ENCODE measurements around the gene ADAMTS9. TPM values are rescaled to one million over a fixed set of nuclear protein-coding genes. Genes with fewer than 3 reads are reported as not detected.
A peak's percentile ranks its signal among the peaks of the same experiment; 100 is the strongest.

The ADAMTS9 gene
- total RNA-seq, 1 donor from 2014 or later = 47.7 TPM

- H3K79me2 ChIP-seq (ENCODE audit: low read depth) = no peaks in the 10 kb centered on the region
- peak overlapping the region; percentile 84 for H3K27ac Mint-ChIP-seq
- no peak overlapping the region for H3K4me3 ChIP-seq
- DNase-seq (ENCODE audit: low spot score) = peak; percentile 75
- peak overlapping the region; percentile 52 for H3K4me2 ChIP-seq
- H3K9ac ChIP-seq = no peak overlapping the region
- H4K20me1 ChIP-seq (ENCODE audit: low read depth) = no peaks in the 10 kb centered on the region
- peaks cover 2% of the 10 kb centered on the region for H3K27me3 Mint-ChIP-seq (ENCODE audit: insufficient read depth, low read depth)
- H3K27me3 ChIP-seq = no peaks in the 10 kb centered on the region
- peaks cover 2% of the 10 kb centered on the region for H3K9me3 Mint-ChIP-seq
- peak overlapping the region; percentile 86 for H3K27ac ChIP-seq
- TF ChIP-seq, protein P1, sequence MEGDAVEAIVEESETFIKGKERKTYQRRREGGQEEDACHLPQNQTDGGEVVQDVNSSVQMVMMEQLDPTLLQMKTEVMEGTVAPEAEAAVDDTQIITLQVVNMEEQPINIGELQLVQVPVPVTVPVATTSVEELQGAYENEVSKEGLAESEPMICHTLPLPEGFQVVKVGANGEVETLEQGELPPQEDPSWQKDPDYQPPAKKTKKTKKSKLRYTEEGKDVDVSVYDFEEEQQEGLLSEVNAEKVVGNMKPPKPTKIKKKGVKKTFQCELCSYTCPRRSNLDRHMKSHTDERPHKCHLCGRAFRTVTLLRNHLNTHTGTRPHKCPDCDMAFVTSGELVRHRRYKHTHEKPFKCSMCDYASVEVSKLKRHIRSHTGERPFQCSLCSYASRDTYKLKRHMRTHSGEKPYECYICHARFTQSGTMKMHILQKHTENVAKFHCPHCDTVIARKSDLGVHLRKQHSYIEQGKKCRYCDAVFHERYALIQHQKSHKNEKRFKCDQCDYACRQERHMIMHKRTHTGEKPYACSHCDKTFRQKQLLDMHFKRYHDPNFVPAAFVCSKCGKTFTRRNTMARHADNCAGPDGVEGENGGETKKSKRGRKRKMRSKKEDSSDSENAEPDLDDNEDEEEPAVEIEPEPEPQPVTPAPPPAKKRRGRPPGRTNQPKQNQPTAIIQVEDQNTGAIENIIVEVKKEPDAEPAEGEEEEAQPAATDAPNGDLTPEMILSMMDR (IDR thresholded peaks at IDR 0.05) = no peak
- TF ChIP-seq EZH2 (IDR thresholded peaks at IDR 0.05) (no peak), EZH2phosphoT487 (IDR thresholded peaks at IDR 0.05) (no peak)
- peaks cover 61% of the 10 kb centered on the region for H3K4me1 Mint-ChIP-seq
- H3F3A ChIP-seq (ENCODE audit: low read depth) = peaks cover 47% of the 10 kb centered on the region
- H3K36me3 ChIP-seq = no peaks in the 10 kb centered on the region
- no peak overlapping the region for H2AFZ ChIP-seq (replicated peaks)
- H3K4me3 Mint-ChIP-seq = no peak overlapping the region
- peaks cover 33% of the 10 kb centered on the region for H3K36me3 Mint-ChIP-seq
- peaks cover 55% of the 10 kb centered on the region for H3K4me1 ChIP-seq
- no peaks in the 10 kb centered on the region for H3K9me3 ChIP-seq (ENCODE audit: low read depth)
Observed at GRCh38 chr3:64554096-64554920, 133.5 kb downstream of the ADAMTS9 start.

GRCh38 chr3:64552966-64553365 lies 134.8 kb downstream of the ADAMTS9 start:
- H3F3A ChIP-seq (ENCODE audit: low read depth) = peaks cover 47% of the 10 kb centered on the region
- H4K20me1 ChIP-seq (ENCODE audit: low read depth) = no peaks in the 10 kb centered on the region
- H3K27ac ChIP-seq = peak overlapping the region; percentile 87
- no peaks in the 10 kb centered on the region for H3K36me3 ChIP-seq
- Mint-ChIP-seq H3K27ac (no peak overlapping the region), H3K4me1 (peaks cover 67% of the 10 kb centered on the region), H3K4me3 (peak overlapping the region; percentile 39), H3K27me3 (ENCODE audit: insufficient read depth, low read depth) (peaks cover 7% of the 10 kb centered on the region), H3K9me3 (peaks cover 2% of the 10 kb centered on the region), H3K36me3 (peaks cover 39% of the 10 kb centered on the region)
- peak overlapping the region; percentile 52 for H3K4me2 ChIP-seq
- no peaks in the 10 kb centered on the region for H3K27me3 ChIP-seq
- no peaks in the 10 kb centered on the region for H3K79me2 ChIP-seq (ENCODE audit: low read depth)
- H3K4me3 ChIP-seq = no peak overlapping the region
- H2AFZ ChIP-seq (replicated peaks) = no peak overlapping the region
- H3K9me3 ChIP-seq (ENCODE audit: low read depth) = no peaks in the 10 kb centered on the region
- TF ChIP-seq EZH2phosphoT487 (IDR thresholded peaks at IDR 0.05) (no peak), EZH2 (IDR thresholded peaks at IDR 0.05) (no peak)
- TF ChIP-seq, protein P1 (IDR thresholded peaks at IDR 0.05) = no peak
- DNase-seq (ENCODE audit: low spot score) = no peak
- H3K4me1 ChIP-seq = peaks cover 60% of the 10 kb centered on the region
- no peak overlapping the region for H3K9ac ChIP-seq

DNA sequence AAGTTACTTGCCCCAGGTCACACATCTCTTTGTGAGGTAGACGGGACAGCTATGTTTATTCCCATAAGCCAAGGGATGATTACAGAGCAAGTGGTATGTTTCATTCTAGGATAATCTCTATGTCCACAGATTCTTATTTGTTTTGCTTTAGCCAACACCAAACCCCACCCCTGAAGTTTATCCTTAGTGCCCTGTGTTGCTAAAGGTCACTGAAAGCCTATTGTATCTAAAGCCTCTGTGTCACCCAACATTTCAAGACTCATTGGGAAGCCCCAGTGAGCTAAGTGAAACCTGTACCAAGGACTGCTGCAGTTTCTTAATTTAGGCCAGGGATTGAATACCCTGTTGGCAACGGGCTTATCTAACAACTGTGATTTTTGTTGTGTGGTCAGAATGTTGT lies 135.6 kb downstream of the ADAMTS9 start:
- Histone ChIP-seq H3F3A (ENCODE audit: low read depth) (peaks cover 53% of the 10 kb centered on the region), H3K4me1 (peaks cover 68% of the 10 kb centered on the region), H4K20me1 (ENCODE audit: low read depth) (no peaks in the 10 kb centered on the region), H2AFZ (replicated peaks) (no peak overlapping the region), H3K79me2 (ENCODE audit: low read depth) (no peaks in the 10 kb centered on the region), H3K9ac (no peak overlapping the region), H3K27ac (peak overlapping the region; percentile 87), H3K4me3 (no peak overlapping the region), H3K27me3 (no peaks in the 10 kb centered on the region), H3K36me3 (no peaks in the 10 kb centered on the region), H3K9me3 (ENCODE audit: low read depth) (no peaks in the 10 kb centered on the region), H3K4me2 (peak overlapping the region; percentile 48)
- DNase-seq (ENCODE audit: low spot score) = no peak
- Mint-ChIP-seq H3K4me3 (no peak overlapping the region), H3K9me3 (peaks cover 2% of the 10 kb centered on the region), H3K27me3 (ENCODE audit: insufficient read depth, low read depth) (peaks cover 7% of the 10 kb centered on the region), H3K36me3 (peaks cover 39% of the 10 kb centered on the region), H3K4me1 (peaks cover 75% of the 10 kb centered on the region), H3K27ac (peak overlapping the region; percentile 67)
- TF ChIP-seq EZH2phosphoT487 (IDR thresholded peaks at IDR 0.05) (no peak), EZH2 (IDR thresholded peaks at IDR 0.05) (no peak)
- TF ChIP-seq, protein P1 (IDR thresholded peaks at IDR 0.05) = no peak

Measured in neural progenitor cell (in vitro differentiated cells).